Left lung (tissue), 10 donors: ENCODE results near the gene PTPRN2. TPM values are rescaled to one million over a fixed set of nuclear protein-coding genes. Genes with fewer than 3 reads are reported as not detected.
A peak's percentile ranks its signal among the peaks of the same experiment; 100 is the strongest.

ENCODE experiments used
- ATAC-seq: fragments of 200-7000 bp; cut with Tn5 transposase; one replicate; pipeline ENCODE4 v1.9.1; 2020; ENCODE audit warnings: moderate library complexity
- DNase-seq, 4 donors: peaks; one replicate each; pipeline ENCODE4 v3.0.0-alpha.2; 2013 to 2020
- H3K27ac ChIP-seq, 2 donors: fragments of 200-600 bp; sonication (generic) in 1 of 2; one replicate each; pipeline versions ENCODE4 v1.5.0 to v1.8.0; 2020 to 2021
- H3K27me3 ChIP-seq, 2 donors: fragments of 200-600 bp; sonication (generic) in 1 of 2; one replicate each; pipeline versions ENCODE4 v1.5.0 to v1.8.0; 2020 to 2021
- H3K36me3 ChIP-seq, 2 donors: fragments of 200-600 bp; sonication (generic) in 1 of 2; one replicate each; pipeline versions ENCODE4 v1.5.0 to v1.8.0; 2020 to 2021
- H3K4me1 ChIP-seq, 2 donors: fragments of 200-600 bp; one replicate each; pipeline ENCODE4 v1.8.0; 2021
- H3K4me3 ChIP-seq, 2 donors: fragments of 200-600 bp; sonication (generic) in 1 of 2; one replicate each; pipeline versions ENCODE4 v1.5.0 to v1.8.0; 2020 to 2021; ENCODE audit warnings: mild to moderate bottlenecking in 1 of 2
- H3K9me3 ChIP-seq, 2 donors: fragments of 200-600 bp; sonication (generic) in 1 of 2; one replicate each; pipeline versions ENCODE4 v1.5.0 to v1.8.0; 2020 to 2021
- CTCF ChIP-seq, 2 donors: fragments of 200-600 bp; sonication (generic) in 1 of 2; IDR thresholded peaks; one replicate each; pipeline versions ENCODE4 v1.5.0 to v1.8.0; 2021; ENCODE audit warnings: antibody characterized with exemption in 2 of 2
- intact Hi-C, 2 donors: fragments of 100-400 bp; cut with DNase I; formaldehyde crosslinking; loops; one replicate each; pipeline versions ENCODE4 v1.11.2 to v1.14.2; 2022
- polyA plus RNA-seq, 6 donors: library from polyadenylated mRNA; unstranded; fragments of 120-200 nt; gene quantifications; one replicate each; pipeline ENCODE4 v1.2.1, GENCODE V29; 2013; ENCODE audit not compliant: insufficient read length in 6 of 6
- total RNA-seq, 2 donors: library from RNA; stranded (reverse); fragmentation: NEBNext Ultra II Directional; extraction: Animal tissue kit (Norgen Biotek cat#: 25700); gene quantifications; one replicate each; pipeline ENCODE4 v1.2.1, GENCODE V29; 2021
- donor health status: DM: no; HTN: yes; CAD: no.
- donor health status: DM: no; HTN: no; CAD: no.

The PTPRN2 gene
- total and polyA plus RNA-seq, 8 donors: 4.0 to 7.8 (median 6.8) TPM

- TF ChIP-seq CTCF (IDR thresholded peaks at IDR 0.05): no peak
- Histone ChIP-seq H3K4me3 (no peak overlapping the region), H3K27ac (no peak overlapping the region), H3K27me3 (peaks cover 0 to 66% of the 10 kb centered on the region in 2 donors), H3K9me3 (no peaks in the 10 kb centered on the region), H3K36me3 (no peaks in the 10 kb centered on the region), H3K4me1 (no peaks in the 10 kb centered on the region)
- intact Hi-C loops: no loop called here
- no peak for ATAC-seq
- peak in 1 of 4 donors; percentile 71 for DNase-seq
Observed at GRCh38 chr7:157662110-157662791, 925.4 kb downstream of the PTPRN2 start.

- DNase-seq (peak in 1 of 4 donors; percentile 61), ATAC-seq (no peak)
- H3K36me3 ChIP-seq: no peaks in the 10 kb centered on the region
- H3K4me3 ChIP-seq: no peak overlapping the region
- H3K27me3 ChIP-seq: peaks cover 0 to 65% of the 10 kb centered on the region in 2 donors
- intact Hi-C loops: no loop called here
- TF ChIP-seq CTCF (IDR thresholded peaks at IDR 0.05): no peak
- H3K4me1 ChIP-seq: no peaks in the 10 kb centered on the region
- no peaks in the 10 kb centered on the region for H3K9me3 ChIP-seq
- no peak overlapping the region for H3K27ac ChIP-seq
Observed at GRCh38 chr7:157661611-157661975, 926.0 kb downstream of the PTPRN2 start.

- TF ChIP-seq CTCF (IDR thresholded peaks at IDR 0.05): no peak
- H3K4me1 ChIP-seq: no peaks in the 10 kb centered on the region
- intact Hi-C loops: no loop called here
- ATAC-seq (no peak), DNase-seq (peak in 1 of 4 donors; percentile 73)
- H3K9me3 ChIP-seq: no peaks in the 10 kb centered on the region
- H3K27ac ChIP-seq: no peak overlapping the region
- H3K4me3 ChIP-seq: no peak overlapping the region
- peaks cover 0 to 65% of the 10 kb centered on the region in 2 donors for H3K27me3 ChIP-seq
- H3K36me3 ChIP-seq: no peaks in the 10 kb centered on the region
Observed at GRCh38 chr7:157660971-157661610, 926.5 kb downstream of the PTPRN2 start.

- no peaks in the 10 kb centered on the region for H3K4me1 ChIP-seq
- peak in 1 of 4 donors; percentile 65 for DNase-seq
- no peaks in the 10 kb centered on the region for H3K9me3 ChIP-seq
- intact Hi-C loops: no loop called here
- ATAC-seq: no peak
- H3K4me3 ChIP-seq: no peak overlapping the region
- no peak for TF ChIP-seq CTCF (IDR thresholded peaks at IDR 0.05)
- peaks cover 0 to 51% of the 10 kb centered on the region in 2 donors for H3K27me3 ChIP-seq
- no peaks in the 10 kb centered on the region for H3K36me3 ChIP-seq
- no peak overlapping the region for H3K27ac ChIP-seq
Observed at GRCh38 chr7:157658851-157659412, 928.7 kb downstream of the PTPRN2 start.
